Suprapubic skin (tissue), 4 donors: ENCODE measurements around the gene SYT11. TPM values are rescaled to one million over a fixed set of nuclear protein-coding genes. Genes with fewer than 3 reads are reported as not detected.
A peak's percentile ranks its signal among the peaks of the same experiment; 100 is the strongest.
"Not testable (repeated sequence)": the region's sequence is repeated elsewhere in the genome, so short reads cannot be mapped to it uniquely, and the experiment has no call there.

Experiments
- DNase-seq, 2 donors: peaks; one replicate each; pipeline ENCODE4 v3.0.0-alpha.2; 2019; ENCODE audit warnings: low spot score in 2 of 2
- H3K27ac ChIP-seq: fragments of 200-600 bp; sonication (generic); one replicate; pipeline ENCODE4 v1.5.1; 2019
- H3K27me3 ChIP-seq: fragments of 200-600 bp; sonication (generic); one replicate; pipeline ENCODE4 v1.5.1; 2019
- H3K36me3 ChIP-seq: fragments of 200-600 bp; sonication (generic); one replicate; pipeline ENCODE4 v1.5.1; 2019
- H3K4me1 ChIP-seq: fragments of 200-600 bp; sonication (generic); one replicate; pipeline ENCODE4 v1.5.1; 2019
- H3K4me3 ChIP-seq: fragments of 200-600 bp; sonication (generic); one replicate; pipeline ENCODE4 v1.5.1; 2019; ENCODE audit warnings: mild to moderate bottlenecking
- H3K9me3 ChIP-seq: fragments of 200-600 bp; sonication (generic); one replicate; pipeline ENCODE4 v1.5.1; 2019
- EP300 ChIP-seq: sonication (generic); formaldehyde crosslinking; IDR thresholded peaks from one replicate; pipeline ENCODE4 v1.6.1; 2017; ENCODE audit warnings: antibody characterized with exemption
- POLR2A ChIP-seq, 2 donors: fragments of 450-650 bp; IDR thresholded peaks; one replicate each; pipeline ENCODE4 v1.6.1; 2017; ENCODE audit warnings: antibody characterized with exemption in 2 of 2, mild to moderate bottlenecking in 2 of 2, moderate library complexity in 2 of 2
- POLR2AphosphoS5 ChIP-seq, 3 donors: sonication (generic); formaldehyde crosslinking; IDR thresholded peaks; one replicate each; pipeline ENCODE4 v1.6.1; 2017; ENCODE audit warnings: antibody characterized with exemption in 3 of 3
- WGBS: methylation state at CpG from one replicate; pipeline ENCODE4 v1.1.5; 2018; 5-methylcytosine and 5-hydroxymethylcytosine counted together
- total RNA-seq, 4 donors: library from RNA; depleted of rRNA; stranded (reverse); fragments of >200 nt; gene quantifications; one replicate each; pipeline ENCODE4 v1.1.0, GENCODE V29; 2016
- TF ChIP-seq, protein P1 (sequence below), 2 donors: fragments of 200-600 bp in 1 of 2; fragments of 450-650 bp in 1 of 2; sonication (generic) in 1 of 2; IDR thresholded peaks; one replicate each; pipeline ENCODE4 v1.5.1; 2016 to 2019; ENCODE audit warnings: antibody characterized with exemption in 2 of 2, mild to moderate bottlenecking in 1 of 2, moderate library complexity in 1 of 2

SYT11 gene
- total RNA-seq, 4 donors from 2014 or later, result 2.2 to 3.3 (median 2.7) TPM

DNA sequence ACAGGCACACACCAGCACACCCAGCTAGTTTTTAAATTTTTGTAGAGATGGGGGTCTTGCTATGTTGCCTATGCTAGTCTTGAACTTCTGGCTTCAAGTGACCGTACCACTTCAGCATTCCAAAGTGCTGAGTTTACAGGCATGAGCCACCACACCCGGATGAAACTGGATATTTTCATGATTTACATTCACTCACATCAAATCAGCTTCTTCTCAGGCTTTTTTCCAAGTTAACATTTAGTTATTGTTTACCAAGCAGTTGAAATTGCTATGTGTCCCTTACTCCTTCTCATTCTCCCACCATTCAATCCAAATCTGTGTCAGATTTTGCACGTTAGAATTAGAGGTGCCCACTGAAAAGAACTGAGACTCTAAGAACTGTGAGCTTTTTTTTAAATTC, 33.4 kb downstream of the SYT11 start:
- Histone ChIP-seq H3K4me1 (peaks cover 16% of the 10 kb centered on the region), H3K27me3 (no peaks in the 10 kb centered on the region), H3K9me3 (no peaks in the 10 kb centered on the region), H3K4me3 (no peak overlapping the region), H3K27ac (peak overlapping the region; percentile 76), H3K36me3 (peaks cover 17% of the 10 kb centered on the region)
- TF ChIP-seq, protein P1, sequence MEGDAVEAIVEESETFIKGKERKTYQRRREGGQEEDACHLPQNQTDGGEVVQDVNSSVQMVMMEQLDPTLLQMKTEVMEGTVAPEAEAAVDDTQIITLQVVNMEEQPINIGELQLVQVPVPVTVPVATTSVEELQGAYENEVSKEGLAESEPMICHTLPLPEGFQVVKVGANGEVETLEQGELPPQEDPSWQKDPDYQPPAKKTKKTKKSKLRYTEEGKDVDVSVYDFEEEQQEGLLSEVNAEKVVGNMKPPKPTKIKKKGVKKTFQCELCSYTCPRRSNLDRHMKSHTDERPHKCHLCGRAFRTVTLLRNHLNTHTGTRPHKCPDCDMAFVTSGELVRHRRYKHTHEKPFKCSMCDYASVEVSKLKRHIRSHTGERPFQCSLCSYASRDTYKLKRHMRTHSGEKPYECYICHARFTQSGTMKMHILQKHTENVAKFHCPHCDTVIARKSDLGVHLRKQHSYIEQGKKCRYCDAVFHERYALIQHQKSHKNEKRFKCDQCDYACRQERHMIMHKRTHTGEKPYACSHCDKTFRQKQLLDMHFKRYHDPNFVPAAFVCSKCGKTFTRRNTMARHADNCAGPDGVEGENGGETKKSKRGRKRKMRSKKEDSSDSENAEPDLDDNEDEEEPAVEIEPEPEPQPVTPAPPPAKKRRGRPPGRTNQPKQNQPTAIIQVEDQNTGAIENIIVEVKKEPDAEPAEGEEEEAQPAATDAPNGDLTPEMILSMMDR (IDR thresholded peaks at IDR 0.05), result no peak
- TF ChIP-seq POLR2AphosphoS5 (IDR thresholded peaks at IDR 0.05), result no peak
- TF ChIP-seq EP300, result no peak
- TF ChIP-seq POLR2A (IDR thresholded peaks at IDR 0.05), result no peak
- DNase-seq, result no peak
- 24% methylated on average over 3 of the region's 3 CpGs for WGBS

DNA sequence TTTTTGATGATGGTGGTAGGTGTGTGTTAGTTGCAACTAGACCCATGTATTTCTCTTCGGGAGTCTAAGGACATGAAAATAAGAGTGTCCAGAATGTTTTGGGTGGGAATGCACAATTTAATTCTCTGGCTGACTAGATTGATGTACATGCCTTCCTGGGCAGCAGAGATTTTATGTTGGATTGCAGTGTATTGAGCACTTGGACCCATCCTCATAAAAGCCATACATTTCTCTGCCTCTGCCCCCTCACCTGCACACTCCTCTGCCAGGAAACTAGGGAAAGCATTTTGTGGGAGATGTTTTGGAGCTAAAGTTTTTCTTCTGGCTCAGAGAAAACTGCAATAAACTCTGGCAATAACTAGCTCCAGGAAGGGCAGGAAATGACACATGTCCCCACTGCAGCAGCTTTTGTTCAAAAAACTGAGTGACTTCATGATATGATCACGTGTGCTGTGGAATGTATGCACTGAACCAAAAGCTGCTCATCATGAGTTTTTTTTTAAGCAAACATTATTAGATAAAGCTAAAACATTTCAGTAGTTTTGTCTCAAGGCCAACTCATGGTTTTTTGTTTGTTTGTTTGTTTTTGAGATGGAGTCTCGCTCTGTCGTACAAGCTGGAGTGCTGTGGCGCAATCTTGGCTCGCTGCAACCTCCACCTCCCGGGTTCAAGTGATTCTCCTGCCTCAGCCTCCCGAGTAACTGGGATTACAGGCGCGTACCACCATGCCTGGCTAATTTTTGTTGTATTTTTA, 34.2 kb downstream of the SYT11 start:
- Histone ChIP-seq H3K4me1 (peaks cover 16% of the 10 kb centered on the region), H3K4me3 (no peak overlapping the region), H3K27me3 (no peaks in the 10 kb centered on the region), H3K27ac (peak overlapping the region; percentile 76), H3K9me3 (no peaks in the 10 kb centered on the region), H3K36me3 (peaks cover 19% of the 10 kb centered on the region)
- no peak for DNase-seq
- TF ChIP-seq, protein P1 (IDR thresholded peaks at IDR 0.05), result no peak
- TF ChIP-seq POLR2A (IDR thresholded peaks at IDR 0.05), result no peak
- no peak for TF ChIP-seq EP300
- TF ChIP-seq POLR2AphosphoS5 (IDR thresholded peaks at IDR 0.05), result no peak
- 65% methylated on average over 10 of the region's 10 CpGs for WGBS

- not testable (repeated sequence) for H3K4me3 ChIP-seq, H3K27ac ChIP-seq, H3K27me3 ChIP-seq, DNase-seq, H3K9me3 ChIP-seq
- H3K36me3 ChIP-seq, result peaks cover 37% of the 10 kb centered on the region
- peaks cover 16% of the 10 kb centered on the region for H3K4me1 ChIP-seq
- whole genome bisulfite sequencing, result 97% methylated on average over 6 of the region's 6 CpGs
Measured at GRCh38 chr1:155895617-155896016, 36.2 kb downstream of the SYT11 start.

GRCh38 chr1:155896476-155896875, 37.1 kb downstream of the SYT11 start:
- Histone ChIP-seq H3K4me1 (peaks cover 16% of the 10 kb centered on the region), H3K36me3 (peaks cover 46% of the 10 kb centered on the region)
- H3K27me3 ChIP-seq, H3K4me3 ChIP-seq, DNase-seq, H3K27ac ChIP-seq, H3K9me3 ChIP-seq: not testable (repeated sequence)
- 90% methylated on average over 8 of the region's 8 CpGs for WGBS

DNA sequence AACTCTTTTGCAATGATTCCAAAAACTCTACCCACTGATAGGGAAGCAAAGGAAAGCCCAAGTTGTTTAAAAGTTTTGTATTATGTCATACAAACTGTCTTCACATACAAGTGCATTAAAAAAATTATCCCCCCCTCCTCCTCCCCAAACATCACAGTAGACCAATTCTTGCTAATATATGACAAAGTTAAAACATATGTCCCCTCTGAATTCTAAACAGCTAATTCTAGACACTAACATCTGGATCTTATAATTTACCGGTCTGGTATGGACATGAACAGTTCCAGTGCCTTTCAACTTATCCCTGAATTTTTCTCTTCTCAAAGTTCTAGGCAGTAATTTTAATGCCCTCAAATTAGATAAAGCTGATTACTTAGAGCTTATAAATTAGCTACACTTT, 38.4 kb downstream of the SYT11 start:
- WGBS, result 68% methylated on average over 1 of the region's 1 CpG
- TF ChIP-seq EP300, result no peak
- no peak for TF ChIP-seq POLR2A (IDR thresholded peaks at IDR 0.05)
- TF ChIP-seq, protein P1 (IDR thresholded peaks at IDR 0.05), result no peak
- no peak for TF ChIP-seq POLR2AphosphoS5 (IDR thresholded peaks at IDR 0.05)
- Histone ChIP-seq H3K4me3 (no peak overlapping the region), H3K27me3 (no peaks in the 10 kb centered on the region), H3K9me3 (no peaks in the 10 kb centered on the region), H3K36me3 (peaks cover 59% of the 10 kb centered on the region), H3K4me1 (peaks cover 14% of the 10 kb centered on the region), H3K27ac (no peak overlapping the region)
- no peak for DNase-seq

DNA sequence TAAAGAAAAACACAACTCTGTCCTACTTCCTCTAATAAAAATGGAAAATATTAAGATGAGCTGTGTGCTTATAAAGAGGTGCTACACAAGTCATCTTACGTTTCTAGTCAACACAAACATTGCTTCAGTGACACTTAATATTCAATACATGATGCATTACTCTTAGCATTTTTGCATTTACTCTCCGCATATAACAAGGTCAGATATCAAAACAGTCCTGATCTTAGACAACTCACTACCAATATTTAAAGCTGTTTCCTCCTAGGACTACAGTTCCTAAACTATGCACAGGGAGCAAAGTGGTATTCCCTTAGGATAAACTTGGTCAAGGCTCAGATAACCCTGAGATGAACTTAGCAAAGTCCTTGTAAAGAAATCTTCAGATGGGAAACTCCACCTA, 39.5 kb downstream of the SYT11 start:
- Histone ChIP-seq H3K27me3 (no peaks in the 10 kb centered on the region), H3K36me3 (peaks cover 70% of the 10 kb centered on the region), H3K27ac (no peak overlapping the region), H3K9me3 (no peaks in the 10 kb centered on the region), H3K4me1 (peaks cover 3% of the 10 kb centered on the region), H3K4me3 (no peak overlapping the region)
- DNase-seq, result no peak
- 72% methylated on average over 2 of the region's 2 CpGs for WGBS
- TF ChIP-seq POLR2A (IDR thresholded peaks at IDR 0.05) (no peak), POLR2AphosphoS5 (IDR thresholded peaks at IDR 0.05) (no peak), EP300 (no peak)
- TF ChIP-seq, protein P1 (IDR thresholded peaks at IDR 0.05), result no peak
